ENCODE results near the gene CAMKMT. TPM values are rescaled to one million over a fixed set of nuclear protein-coding genes. Genes with fewer than 3 reads are reported as not detected.

Gene CAMKMT
- total and polyA plus RNA-seq, 2 experiments from 2014 or later = 26.5 to 29.5 TPM

DNA sequence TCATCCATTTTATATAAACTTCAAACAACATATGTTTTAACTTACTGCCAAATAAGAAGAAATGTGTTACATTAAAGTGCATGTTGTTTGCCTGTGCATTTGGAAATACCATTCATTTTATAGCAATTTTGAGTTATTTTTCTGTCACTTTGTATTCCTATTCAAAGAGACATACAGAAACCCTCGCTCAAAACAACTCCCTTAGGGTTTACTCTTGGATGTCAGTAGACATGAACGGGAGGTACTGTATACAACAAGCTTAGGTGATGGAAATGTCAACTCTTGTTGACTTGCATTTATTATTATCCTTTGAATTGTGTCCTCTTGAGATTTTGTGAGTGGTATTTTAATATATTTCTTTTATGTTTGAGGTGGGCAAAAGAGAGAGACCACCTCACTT, 132.3 kb downstream of the CAMKMT start:
- DNase-seq (ENCODE audit: low spot score) (no peak), ATAC-seq (no peak)
- Mint-ChIP-seq H3K4me1 (peaks cover 14% of the 10 kb centered on the region), H3K27ac (no peak overlapping the region), H3K36me3 (ENCODE audit: low read depth) (no peaks in the 10 kb centered on the region), H3K27me3 (ENCODE audit: insufficient read depth, low read depth, poor library complexity) (no peaks in the 10 kb centered on the region), H3K4me3 (no peak overlapping the region), H3K9me3 (no peaks in the 10 kb centered on the region)
- Histone ChIP-seq H3K4me1 (ENCODE audit: insufficient read depth) (peaks cover 9% of the 10 kb centered on the region; the same call in 1 of the 2 replicates), H2AFZ (no peak overlapping the region), H3K27ac (ENCODE audit: low read depth) (no peak overlapping the region), H3K36me3 (ENCODE audit: insufficient read depth) (no peaks in the 10 kb centered on the region), H3K4me3 (no peak overlapping the region), H3K4me2 (no peak overlapping the region), H3K79me2 (replicated peaks; ENCODE audit: insufficient read depth) (no peaks in the 10 kb centered on the region), H3K9me2 (ENCODE audit: insufficient read depth) (no peaks in the 10 kb centered on the region), H3F3A (replicated peaks; ENCODE audit: low read depth) (no peaks in the 10 kb centered on the region), H4K20me1 (replicated peaks; ENCODE audit: insufficient read depth) (no peaks in the 10 kb centered on the region), H3K27me3 (ENCODE audit: insufficient read depth) (no peaks in the 10 kb centered on the region)
- no peak for TF ChIP-seq POLR2AphosphoS5 (IDR thresholded peaks at IDR 0.05; ENCODE audit: low read depth)
- no peak for TF ChIP-seq ZNF331 (CRISPR knock-in tag; IDR thresholded peaks at IDR 0.05; ENCODE audit: low read depth)

- no peak for DNase-seq (ENCODE audit: low spot score)
- no peak overlapping the region for H3K27ac Mint-ChIP-seq
- H3K36me3 Mint-ChIP-seq (ENCODE audit: low read depth) = no peaks in the 10 kb centered on the region
- no peak overlapping the region for H3K4me3 Mint-ChIP-seq
- ATAC-seq = no peak
- H3K27me3 ChIP-seq (ENCODE audit: insufficient read depth) = no peaks in the 10 kb centered on the region
- H3K4me1 ChIP-seq (ENCODE audit: insufficient read depth) = peaks cover 9% of the 10 kb centered on the region; the same call in 1 of the 2 replicates
- no peak overlapping the region for H3K4me2 ChIP-seq
- no peaks in the 10 kb centered on the region for H3K9me3 Mint-ChIP-seq
- no peak overlapping the region for H3K27ac ChIP-seq (ENCODE audit: low read depth)
- H3K36me3 ChIP-seq (ENCODE audit: insufficient read depth) = no peaks in the 10 kb centered on the region
- H3K4me3 ChIP-seq = no peak overlapping the region
- no peaks in the 10 kb centered on the region for H3K79me2 ChIP-seq (replicated peaks; ENCODE audit: insufficient read depth)
- no peaks in the 10 kb centered on the region for H3K9me2 ChIP-seq (ENCODE audit: insufficient read depth)
- no peaks in the 10 kb centered on the region for H4K20me1 ChIP-seq (replicated peaks; ENCODE audit: insufficient read depth)
- no peak overlapping the region for H2AFZ ChIP-seq
- H3K27me3 Mint-ChIP-seq (ENCODE audit: insufficient read depth, low read depth, poor library complexity) = no peaks in the 10 kb centered on the region
- H3K4me1 Mint-ChIP-seq = peaks cover 14% of the 10 kb centered on the region
- H3F3A ChIP-seq (replicated peaks; ENCODE audit: low read depth) = no peaks in the 10 kb centered on the region
- no peak for TF ChIP-seq EZH2 (IDR thresholded peaks at IDR 0.05; ENCODE audit: low read depth, unreplicated experiment)
- TF ChIP-seq JUNB (IDR thresholded peaks at IDR 0.05; ENCODE audit: unreplicated experiment) = no peak
- no peak for TF ChIP-seq POLR2AphosphoS5 (IDR thresholded peaks at IDR 0.05; ENCODE audit: low read depth)
- no peak for TF ChIP-seq ETS1 (IDR thresholded peaks at IDR 0.05)
- TF ChIP-seq, protein P1, sequence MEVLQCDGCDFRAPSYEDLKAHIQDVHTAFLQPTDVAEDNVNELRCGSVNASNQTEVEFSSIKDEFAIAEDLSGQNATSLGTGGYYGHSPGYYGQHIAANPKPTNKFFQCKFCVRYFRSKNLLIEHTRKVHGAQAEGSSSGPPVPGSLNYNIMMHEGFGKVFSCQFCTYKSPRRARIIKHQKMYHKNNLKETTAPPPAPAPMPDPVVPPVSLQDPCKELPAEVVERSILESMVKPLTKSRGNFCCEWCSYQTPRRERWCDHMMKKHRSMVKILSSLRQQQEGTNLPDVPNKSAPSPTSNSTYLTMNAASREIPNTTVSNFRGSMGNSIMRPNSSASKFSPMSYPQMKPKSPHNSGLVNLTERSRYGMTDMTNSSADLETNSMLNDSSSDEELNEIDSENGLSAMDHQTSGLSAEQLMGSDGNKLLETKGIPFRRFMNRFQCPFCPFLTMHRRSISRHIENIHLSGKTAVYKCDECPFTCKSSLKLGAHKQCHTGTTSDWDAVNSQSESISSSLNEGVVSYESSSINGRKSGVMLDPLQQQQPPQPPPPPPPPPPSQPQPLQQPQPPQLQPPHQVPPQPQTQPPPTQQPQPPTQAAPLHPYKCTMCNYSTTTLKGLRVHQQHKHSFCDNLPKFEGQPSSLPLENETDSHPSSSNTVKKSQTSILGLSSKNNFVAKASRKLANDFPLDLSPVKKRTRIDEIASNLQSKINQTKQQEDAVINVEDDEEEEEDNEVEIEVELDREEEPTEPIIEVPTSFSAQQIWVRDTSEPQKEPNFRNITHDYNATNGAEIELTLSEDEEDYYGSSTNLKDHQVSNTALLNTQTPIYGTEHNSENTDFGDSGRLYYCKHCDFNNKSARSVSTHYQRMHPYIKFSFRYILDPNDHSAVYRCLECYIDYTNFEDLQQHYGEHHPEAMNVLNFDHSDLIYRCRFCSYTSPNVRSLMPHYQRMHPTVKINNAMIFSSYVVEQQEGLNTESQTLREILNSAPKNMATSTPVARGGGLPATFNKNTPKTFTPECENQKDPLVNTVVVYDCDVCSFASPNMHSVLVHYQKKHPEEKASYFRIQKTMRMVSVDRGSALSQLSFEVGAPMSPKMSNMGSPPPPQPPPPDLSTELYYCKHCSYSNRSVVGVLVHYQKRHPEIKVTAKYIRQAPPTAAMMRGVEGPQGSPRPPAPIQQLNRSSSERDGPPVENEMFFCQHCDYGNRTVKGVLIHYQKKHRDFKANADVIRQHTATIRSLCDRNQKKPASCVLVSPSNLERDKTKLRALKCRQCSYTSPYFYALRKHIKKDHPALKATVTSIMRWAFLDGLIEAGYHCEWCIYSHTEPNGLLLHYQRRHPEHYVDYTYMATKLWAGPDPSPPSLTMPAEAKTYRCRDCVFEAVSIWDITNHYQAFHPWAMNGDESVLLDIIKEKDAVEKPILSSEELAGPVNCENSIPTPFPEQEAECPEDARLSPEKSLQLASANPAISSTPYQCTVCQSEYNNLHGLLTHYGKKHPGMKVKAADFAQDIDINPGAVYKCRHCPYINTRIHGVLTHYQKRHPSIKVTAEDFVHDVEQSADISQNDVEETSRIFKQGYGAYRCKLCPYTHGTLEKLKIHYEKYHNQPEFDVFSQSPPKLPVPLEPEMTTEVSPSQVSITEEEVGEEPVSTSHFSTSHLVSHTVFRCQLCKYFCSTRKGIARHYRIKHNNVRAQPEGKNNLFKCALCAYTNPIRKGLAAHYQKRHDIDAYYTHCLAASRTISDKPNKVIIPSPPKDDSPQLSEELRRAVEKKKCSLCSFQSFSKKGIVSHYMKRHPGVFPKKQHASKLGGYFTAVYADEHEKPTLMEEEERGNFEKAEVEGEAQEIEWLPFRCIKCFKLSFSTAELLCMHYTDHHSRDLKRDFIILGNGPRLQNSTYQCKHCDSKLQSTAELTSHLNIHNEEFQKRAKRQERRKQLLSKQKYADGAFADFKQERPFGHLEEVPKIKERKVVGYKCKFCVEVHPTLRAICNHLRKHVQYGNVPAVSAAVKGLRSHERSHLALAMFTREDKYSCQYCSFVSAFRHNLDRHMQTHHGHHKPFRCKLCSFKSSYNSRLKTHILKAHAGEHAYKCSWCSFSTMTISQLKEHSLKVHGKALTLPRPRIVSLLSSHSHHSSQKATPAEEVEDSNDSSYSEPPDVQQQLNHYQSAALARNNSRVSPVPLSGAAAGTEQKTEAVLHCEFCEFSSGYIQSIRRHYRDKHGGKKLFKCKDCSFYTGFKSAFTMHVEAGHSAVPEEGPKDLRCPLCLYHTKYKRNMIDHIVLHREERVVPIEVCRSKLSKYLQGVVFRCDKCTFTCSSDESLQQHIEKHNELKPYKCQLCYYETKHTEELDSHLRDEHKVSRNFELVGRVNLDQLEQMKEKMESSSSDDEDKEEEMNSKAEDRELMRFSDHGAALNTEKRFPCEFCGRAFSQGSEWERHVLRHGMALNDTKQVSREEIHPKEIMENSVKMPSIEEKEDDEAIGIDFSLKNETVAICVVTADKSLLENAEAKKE (CRISPR knock-in tag; IDR thresholded peaks at IDR 0.05) = no peak
- TF ChIP-seq, protein P2, sequence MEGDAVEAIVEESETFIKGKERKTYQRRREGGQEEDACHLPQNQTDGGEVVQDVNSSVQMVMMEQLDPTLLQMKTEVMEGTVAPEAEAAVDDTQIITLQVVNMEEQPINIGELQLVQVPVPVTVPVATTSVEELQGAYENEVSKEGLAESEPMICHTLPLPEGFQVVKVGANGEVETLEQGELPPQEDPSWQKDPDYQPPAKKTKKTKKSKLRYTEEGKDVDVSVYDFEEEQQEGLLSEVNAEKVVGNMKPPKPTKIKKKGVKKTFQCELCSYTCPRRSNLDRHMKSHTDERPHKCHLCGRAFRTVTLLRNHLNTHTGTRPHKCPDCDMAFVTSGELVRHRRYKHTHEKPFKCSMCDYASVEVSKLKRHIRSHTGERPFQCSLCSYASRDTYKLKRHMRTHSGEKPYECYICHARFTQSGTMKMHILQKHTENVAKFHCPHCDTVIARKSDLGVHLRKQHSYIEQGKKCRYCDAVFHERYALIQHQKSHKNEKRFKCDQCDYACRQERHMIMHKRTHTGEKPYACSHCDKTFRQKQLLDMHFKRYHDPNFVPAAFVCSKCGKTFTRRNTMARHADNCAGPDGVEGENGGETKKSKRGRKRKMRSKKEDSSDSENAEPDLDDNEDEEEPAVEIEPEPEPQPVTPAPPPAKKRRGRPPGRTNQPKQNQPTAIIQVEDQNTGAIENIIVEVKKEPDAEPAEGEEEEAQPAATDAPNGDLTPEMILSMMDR (conservative IDR thresholded peaks at IDR 0.05; ENCODE audit: low read depth in 2 of 2) = no peak
- TF ChIP-seq EZH2phosphoT487 (IDR thresholded peaks at IDR 0.05; ENCODE audit: unreplicated experiment) = no peak
- no peak for TF ChIP-seq STAT1 (IDR thresholded peaks at IDR 0.05; ENCODE audit: unreplicated experiment)
- no peak for TF ChIP-seq ZNF331 (CRISPR knock-in tag; IDR thresholded peaks at IDR 0.05; ENCODE audit: low read depth)
- no peak for TF ChIP-seq CREB1 (CRISPR knock-in tag; IDR thresholded peaks at IDR 0.05; ENCODE audit: low read depth)
- TF ChIP-seq NANOG (IDR thresholded peaks at IDR 0.05; ENCODE audit: borderline replicate concordance) = no peak
These were observed 133.3 kb downstream of the CAMKMT start for GRCh38 chr2:44495035-44495434.

All from GM23338 (cell line).